Smooth muscle cell (in vitro differentiated cells): ENCODE measurements around the gene ARHGAP5. TPM values are rescaled to one million over a fixed set of nuclear protein-coding genes. Genes with fewer than 3 reads are reported as not detected.

Experiments used
- DNase-seq: peaks from one replicate; lab custom pipeline; 2025; ENCODE audit not compliant: unreplicated experiment; lab: John Stamatoyannopoulos, UW
- H2AFZ ChIP-seq: fragments of 200-600 bp; sonication (generic); 2 replicates; pipeline ENCODE4 v1.6.0; 2016; ENCODE audit warnings: antibody characterized with exemption, low read depth, mild to moderate bottlenecking
- H3F3A ChIP-seq: fragments of 200-600 bp; sonication (generic); 2 replicates; pipeline ENCODE4 v1.6.0; 2017; ENCODE audit warnings: antibody characterized with exemption, low read depth
- H3K27ac ChIP-seq: fragments of 200-600 bp; sonication (generic); 2 replicates; pipeline ENCODE4 v1.5.1; 2016; ENCODE audit warnings: low read depth, mild to moderate bottlenecking
- H3K27me3 ChIP-seq: fragments of 200-600 bp; sonication (generic); 2 replicates; pipeline ENCODE4 v1.6.1; 2016; ENCODE audit warnings: low read depth, mild to moderate bottlenecking
- H3K36me3 ChIP-seq: fragments of 200-600 bp; sonication (generic); 2 replicates; pipeline ENCODE4 v1.5.1; 2016; ENCODE audit warnings: low read depth
- H3K4me1 ChIP-seq: fragments of 200-600 bp; sonication (generic); 2 replicates; pipeline ENCODE4 v1.5.1; 2016; ENCODE audit warnings: low read depth
- H3K4me2 ChIP-seq: fragments of 200-600 bp; sonication (generic); 2 replicates; pipeline ENCODE4 v1.6.0; 2016; ENCODE audit warnings: mild to moderate bottlenecking
- H3K4me3 ChIP-seq: fragments of 200-600 bp; sonication (generic); 2 replicates; pipeline ENCODE4 v1.5.1; 2016; ENCODE audit warnings: mild to moderate bottlenecking
- H3K79me2 ChIP-seq: fragments of 200-600 bp; sonication (generic); 2 replicates; pipeline ENCODE4 v1.6.0; 2016; ENCODE audit warnings: low read depth, mild to moderate bottlenecking
- H3K9ac ChIP-seq: fragments of 200-600 bp; sonication (generic); 2 replicates; pipeline ENCODE4 v1.6.0; 2016; ENCODE audit warnings: low read depth
- H3K9me3 ChIP-seq: fragments of 200-600 bp; sonication (generic); replicated peaks from 2 replicates; pipeline ENCODE4 v1.5.1; 2016; ENCODE audit warnings: low read depth
- H4K20me1 ChIP-seq: fragments of 200-600 bp; sonication (generic); 2 replicates; pipeline ENCODE4 v1.6.0; 2016; ENCODE audit warnings: low read depth
- CTCF ChIP-seq: fragments of 200-600 bp; sonication (generic); IDR thresholded peaks from 2 replicates; pipeline ENCODE4 v1.5.1; 2017; ENCODE audit warnings: borderline replicate concordance, mild to moderate bottlenecking, antibody characterized with exemption; ENCODE audit not compliant: insufficient read depth, poor library complexity, severe bottlenecking
- WGBS: methylation state at CpG from one replicate; pipeline ENCODE4 v1.1.7; 2016; ENCODE audit warnings: low lambda C conversion rate; 5-methylcytosine and 5-hydroxymethylcytosine counted together
- polyA plus RNA-seq: library from polyadenylated mRNA; unstranded; fragments of >200 nt; fragmentation: Nextera tagmentation; extraction: Ambion mirVana; gene quantifications from 2 replicates; pipeline ENCODE4 v1.2.1, GENCODE V29; 2016
- total RNA-seq: library from RNA; depleted of rRNA; stranded (reverse); fragments of >200 nt; gene quantifications from 2 replicates; pipeline ENCODE4 v1.2.3, GENCODE V29; 2014

Gene ARHGAP5, protein sequence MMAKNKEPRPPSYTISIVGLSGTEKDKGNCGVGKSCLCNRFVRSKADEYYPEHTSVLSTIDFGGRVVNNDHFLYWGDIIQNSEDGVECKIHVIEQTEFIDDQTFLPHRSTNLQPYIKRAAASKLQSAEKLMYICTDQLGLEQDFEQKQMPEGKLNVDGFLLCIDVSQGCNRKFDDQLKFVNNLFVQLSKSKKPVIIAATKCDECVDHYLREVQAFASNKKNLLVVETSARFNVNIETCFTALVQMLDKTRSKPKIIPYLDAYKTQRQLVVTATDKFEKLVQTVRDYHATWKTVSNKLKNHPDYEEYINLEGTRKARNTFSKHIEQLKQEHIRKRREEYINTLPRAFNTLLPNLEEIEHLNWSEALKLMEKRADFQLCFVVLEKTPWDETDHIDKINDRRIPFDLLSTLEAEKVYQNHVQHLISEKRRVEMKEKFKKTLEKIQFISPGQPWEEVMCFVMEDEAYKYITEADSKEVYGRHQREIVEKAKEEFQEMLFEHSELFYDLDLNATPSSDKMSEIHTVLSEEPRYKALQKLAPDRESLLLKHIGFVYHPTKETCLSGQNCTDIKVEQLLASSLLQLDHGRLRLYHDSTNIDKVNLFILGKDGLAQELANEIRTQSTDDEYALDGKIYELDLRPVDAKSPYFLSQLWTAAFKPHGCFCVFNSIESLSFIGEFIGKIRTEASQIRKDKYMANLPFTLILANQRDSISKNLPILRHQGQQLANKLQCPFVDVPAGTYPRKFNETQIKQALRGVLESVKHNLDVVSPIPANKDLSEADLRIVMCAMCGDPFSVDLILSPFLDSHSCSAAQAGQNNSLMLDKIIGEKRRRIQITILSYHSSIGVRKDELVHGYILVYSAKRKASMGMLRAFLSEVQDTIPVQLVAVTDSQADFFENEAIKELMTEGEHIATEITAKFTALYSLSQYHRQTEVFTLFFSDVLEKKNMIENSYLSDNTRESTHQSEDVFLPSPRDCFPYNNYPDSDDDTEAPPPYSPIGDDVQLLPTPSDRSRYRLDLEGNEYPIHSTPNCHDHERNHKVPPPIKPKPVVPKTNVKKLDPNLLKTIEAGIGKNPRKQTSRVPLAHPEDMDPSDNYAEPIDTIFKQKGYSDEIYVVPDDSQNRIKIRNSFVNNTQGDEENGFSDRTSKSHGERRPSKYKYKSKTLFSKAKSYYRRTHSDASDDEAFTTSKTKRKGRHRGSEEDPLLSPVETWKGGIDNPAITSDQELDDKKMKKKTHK (N-terminal part only)
- 217 and 298 TPM in 2 replicates for total RNA-seq
- 24.1 and 24.9 TPM in 2 replicates for polyA plus RNA-seq

GRCh38 chr14:32077081-32078022 lies at the start of gene ARHGAP5:
TSS of gene ARHGAP5 (plus strand) at chr14:32077304. CDS start at chr14:32090670, 13,366 bp downstream.
- Histone ChIP-seq H3K4me1 (peaks cover 44% of the 10 kb centered on the region), H3K79me2 (peaks cover 70% of the 10 kb centered on the region), H3K9ac (peak within 1 kb of the TSS; percentile 94), H2AFZ (peak within 1 kb of the TSS; percentile 91), H3K9me3 (no peaks in the 10 kb centered on the region), H3K27me3 (no peaks in the 10 kb centered on the region), H3K27ac (peak within 1 kb of the TSS; percentile 93), H3F3A (peaks cover 15% of the 10 kb centered on the region), H3K4me3 (peak within 1 kb of the TSS; percentile 95), H3K36me3 (no peaks in the 10 kb centered on the region), H3K4me2 (peak within 1 kb of the TSS; percentile 92), H4K20me1 (peaks cover 43% of the 10 kb centered on the region)
- under 1% methylated on average over 61 of the region's 98 CpGs for WGBS
- no peak for TF ChIP-seq CTCF
- DNase-seq, result peak; percentile 74

- H3K4me3 ChIP-seq, result no peak overlapping the region
- no peak overlapping the region for H3K4me2 ChIP-seq
- no peak for DNase-seq
- H3K9ac ChIP-seq, result no peak overlapping the region
- H3K27ac ChIP-seq, result peak overlapping the region; percentile 52
- peak overlapping the region; percentile 60 for H2AFZ ChIP-seq
- WGBS, result 53% methylated on average over 2 of the region's 2 CpGs
- H3K79me2 ChIP-seq, result no peaks in the 10 kb centered on the region
- no peak for TF ChIP-seq CTCF
- no peaks in the 10 kb centered on the region for H3K9me3 ChIP-seq
- H3K36me3 ChIP-seq, result no peaks in the 10 kb centered on the region
- no peaks in the 10 kb centered on the region for H3K4me1 ChIP-seq
- no peaks in the 10 kb centered on the region for H3K27me3 ChIP-seq
- no peaks in the 10 kb centered on the region for H4K20me1 ChIP-seq
- H3F3A ChIP-seq, result no peaks in the 10 kb centered on the region
Measured at GRCh38 chr14:32028599-32028998, 48.5 kb upstream of the ARHGAP5 start.

GRCh38 chr14:32033543-32033942 lies 43.6 kb upstream of the ARHGAP5 start:
- TF ChIP-seq CTCF, result no peak
- WGBS, result 100% methylated on average over 2 of the region's 2 CpGs
- H3K9ac ChIP-seq, result no peak overlapping the region

More at GRCh38 chr14:32033543-32033942, 43.6 kb upstream of the ARHGAP5 start:
- Histone ChIP-seq H3K4me3 (no peak overlapping the region), H3K79me2 (no peaks in the 10 kb centered on the region), H3F3A (no peaks in the 10 kb centered on the region), H4K20me1 (no peaks in the 10 kb centered on the region), H3K9me3 (no peaks in the 10 kb centered on the region), H2AFZ (no peak overlapping the region), H3K36me3 (no peaks in the 10 kb centered on the region), H3K27me3 (no peaks in the 10 kb centered on the region), H3K4me1 (no peaks in the 10 kb centered on the region), H3K4me2 (no peak overlapping the region), H3K27ac (no peak overlapping the region)
- no peak for DNase-seq
